ENCODE measurements around the gene RPS3. TPM values are rescaled to one million over a fixed set of nuclear protein-coding genes. Genes with fewer than 3 reads are reported as not detected.
"Not testable (repeated sequence)": the region's sequence is repeated elsewhere in the genome, so short reads cannot be mapped to it uniquely, and the experiment has no call there.

Gene RPS3
- 827 TPM for total RNA-seq
- long read RNA-seq, transcript RPS3-209 (7 exons, 1,306 nt) = minor isoform, 9 of 426 reads
- long read RNA-seq, transcript RPS3-217 (7 exons, 2,097 nt) = major isoform, 394 of 426 reads
- long read RNA-seq, partial matches to known transcripts = 23 of 426 reads
- long read RNA-seq, other reads (novel, unspliced or antisense) = 0 of 426 reads

DNA sequence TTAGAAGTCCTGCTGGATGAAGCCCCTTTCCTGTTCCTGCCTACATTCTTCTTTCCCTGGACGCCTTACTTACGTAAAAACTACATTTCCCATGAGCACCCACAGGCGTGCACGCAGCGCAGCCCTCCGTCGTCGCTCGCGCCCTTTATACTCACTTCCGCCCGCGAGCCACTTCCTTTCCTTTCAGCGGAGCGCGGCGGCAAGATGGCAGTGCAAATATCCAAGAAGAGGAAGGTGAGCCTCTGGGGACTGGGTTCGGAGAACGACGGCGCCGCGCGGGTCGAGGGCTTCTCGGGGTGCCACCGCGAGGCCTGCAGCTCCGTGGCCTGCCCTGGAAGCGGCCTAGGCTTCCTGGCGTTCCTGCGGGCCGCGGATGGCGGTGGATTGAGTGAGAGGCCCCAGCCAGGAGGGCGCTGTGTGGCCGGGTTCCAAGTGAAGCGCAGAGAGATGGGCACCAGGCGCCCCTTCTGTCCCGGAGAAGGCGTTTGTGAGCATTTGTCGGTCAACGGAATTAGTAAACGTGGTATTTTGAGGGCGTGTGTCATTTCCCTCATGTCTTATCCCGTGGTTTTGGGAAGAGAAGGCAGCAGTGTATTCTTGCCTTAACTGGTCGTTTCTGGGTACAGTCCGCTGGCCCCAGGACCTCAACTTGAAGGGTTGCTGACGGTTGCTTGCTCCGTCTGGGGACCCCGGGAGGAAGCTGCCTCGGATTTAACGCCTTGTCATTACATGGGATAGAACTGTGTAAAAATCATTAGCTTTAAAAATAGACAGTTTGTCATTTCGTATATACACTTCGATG, at the start of gene RPS3:
Gene RPS3, plus strand, starts transcription at position 175 of the 802 bp plus-strand sequence. Its CDS starts 30 bp downstream, at position 205.
- intact Hi-C loops (cut with DNase I) = no loop called here
- ATAC-seq (ENCODE audit: poor library complexity) (peak; percentile 98), DNase-seq (peak; percentile 96)

- ATAC-seq (ENCODE audit: poor library complexity) (no peak), DNase-seq (peak; percentile 66)
- intact Hi-C loops (cut with DNase I) = no loop called here
Measured at GRCh38 chr11:75349521-75350116, 49.7 kb upstream of the RPS3 start.

- ATAC-seq (ENCODE audit: poor library complexity) (no peak), DNase-seq (no peak)
- intact Hi-C loops (cut with DNase I) = no loop called here
Measured at GRCh38 chr11:75350122-75350742, 49.1 kb upstream of the RPS3 start.

DNA sequence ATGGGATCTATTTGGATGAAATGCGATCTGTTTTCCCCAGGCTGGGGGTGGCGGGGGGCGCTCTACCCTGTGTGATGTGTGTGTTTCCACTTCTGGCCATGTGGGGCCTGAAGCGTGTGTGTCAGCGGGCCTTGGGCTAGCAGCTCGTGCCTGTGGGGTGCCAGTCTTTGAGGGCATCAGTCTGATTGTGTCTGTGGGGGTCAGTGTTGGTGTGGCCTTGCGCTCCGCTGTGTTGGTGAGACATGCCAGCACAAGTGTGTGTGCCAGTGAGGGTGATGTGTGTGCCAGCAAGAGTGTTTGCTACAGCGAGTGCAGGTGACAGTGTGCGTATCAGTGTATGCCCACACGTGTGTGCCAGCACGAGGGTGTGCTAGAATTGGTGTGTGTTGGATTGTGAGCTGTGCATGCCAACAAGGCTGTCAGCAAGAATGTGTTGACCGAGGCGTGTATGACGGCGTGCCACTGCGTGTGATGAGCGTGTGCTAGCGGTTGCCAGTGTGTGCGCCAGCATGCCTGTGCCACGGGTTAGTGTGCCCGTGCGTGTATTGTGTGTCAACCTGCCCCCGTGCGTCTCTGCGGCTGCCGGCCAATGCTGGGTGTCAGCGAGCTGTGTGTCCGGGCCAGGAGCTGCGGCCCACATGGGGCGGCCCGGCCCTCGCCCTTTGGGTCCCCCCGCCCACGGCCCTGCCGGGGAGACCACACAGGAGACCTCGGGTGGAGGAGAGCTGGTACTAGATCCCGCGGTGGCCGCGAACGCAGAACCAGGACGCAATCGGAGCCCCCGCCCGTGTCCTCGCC, 48.4 kb upstream of the RPS3 start:
- intact Hi-C loops (cut with DNase I) = no loop called here
- peak; percentile 78 for DNase-seq
- ATAC-seq (ENCODE audit: poor library complexity) = peak; percentile 31

GRCh38 chr11:75351541-75351790, 47.9 kb upstream of the RPS3 start, which contains the start of gene ARRB1:
TSS of gene ARRB1 (minus strand) at chr11:75351661. CDS start at chr11:75351607, 54 bp downstream.
- ATAC-seq (ENCODE audit: poor library complexity) (peak; percentile 82), DNase-seq (no peak)
- intact Hi-C loops (cut with DNase I) = no loop called here

- ATAC-seq (ENCODE audit: poor library complexity) = peak; percentile 63
- DNase-seq = peak; percentile 84
- intact Hi-C loops (cut with DNase I) = no loop called here
Measured at GRCh38 chr11:75351791-75352587, 47.3 kb upstream of the RPS3 start.

DNA sequence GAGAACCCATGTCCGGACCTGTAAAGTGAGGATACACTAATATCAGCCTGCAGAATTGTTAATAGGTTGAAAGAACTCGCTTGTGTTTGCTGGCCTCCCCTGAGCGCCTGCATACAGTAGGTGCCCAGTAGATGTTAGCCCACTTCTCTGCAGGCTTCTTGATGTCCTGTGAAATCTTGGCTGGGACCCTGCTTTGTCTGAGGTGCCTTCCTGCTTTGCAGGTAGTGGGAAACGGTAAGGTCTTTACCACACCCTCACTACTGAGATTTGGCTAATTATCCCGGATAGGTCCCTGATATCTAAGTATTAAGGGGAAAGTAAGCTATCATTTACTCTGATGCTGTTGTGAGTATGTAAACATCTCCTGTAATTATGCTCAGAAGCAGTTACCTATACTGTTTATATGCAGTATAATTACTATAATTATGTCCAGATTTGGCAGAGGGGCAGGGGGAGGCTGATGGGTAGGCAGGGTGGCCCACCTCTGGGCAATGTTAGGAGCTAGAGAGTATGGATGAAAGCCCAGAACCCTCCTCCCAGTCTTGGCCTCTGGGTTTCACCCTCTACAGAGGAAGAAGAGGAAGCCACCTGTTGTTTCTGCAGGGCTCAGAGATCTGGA, 46.6 kb upstream of the RPS3 start:
- DNase-seq (no peak), ATAC-seq (ENCODE audit: poor library complexity) (no peak)
- intact Hi-C loops (cut with DNase I) = no loop called here

DNA sequence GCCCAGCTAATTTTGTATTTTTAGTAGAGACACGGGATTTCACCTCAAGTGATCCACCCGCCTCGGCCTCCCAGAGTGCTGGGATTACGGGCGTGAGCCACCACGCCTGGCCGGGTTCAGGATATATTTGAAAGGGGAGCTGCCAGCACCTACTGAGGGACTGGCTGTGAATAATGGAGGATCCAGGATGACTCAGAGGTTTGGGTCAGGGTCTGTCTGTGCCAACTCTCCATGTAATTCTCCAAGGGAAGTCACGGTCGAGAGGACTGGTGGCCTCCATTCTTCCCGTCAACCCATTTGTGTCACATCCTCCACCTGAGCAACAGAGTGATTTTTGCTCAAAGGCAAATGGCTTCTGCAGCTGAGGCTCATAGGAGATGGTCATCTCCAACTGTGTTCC, 44.3 kb upstream of the RPS3 start:
- DNase-seq (no peak), ATAC-seq (ENCODE audit: poor library complexity) (no peak)
- intact Hi-C loops (cut with DNase I) = no loop called here

- intact Hi-C loops (cut with DNase I) = no loop called here
Measured at GRCh38 chr11:75356613-75357012, 42.7 kb upstream of the RPS3 start.

DNA sequence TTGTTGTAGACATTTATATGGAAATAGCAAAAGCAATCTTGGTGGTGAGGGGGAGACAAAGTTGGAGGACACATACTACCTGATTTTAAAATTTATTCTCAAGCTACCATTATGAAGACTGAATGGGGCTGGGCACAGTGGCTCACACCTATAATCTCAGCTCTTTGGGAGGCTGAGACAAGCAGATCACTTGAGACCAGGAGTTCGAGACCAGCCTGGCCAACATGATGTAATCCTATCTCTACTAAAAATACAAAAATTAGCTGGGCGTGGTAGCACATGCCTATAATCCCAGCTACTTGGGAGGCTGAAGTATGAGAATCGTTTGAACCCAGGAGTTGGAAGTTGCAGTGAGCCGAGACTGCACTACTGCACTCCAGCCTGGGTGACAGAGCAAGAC, 37.0 kb upstream of the RPS3 start:
- DNase-seq; ATAC-seq (ENCODE audit: poor library complexity); intact Hi-C loops (cut with DNase I): not testable (repeated sequence)

More at GRCh38 chr11:75356613-75357012, 42.7 kb upstream of the RPS3 start:
- ATAC-seq (ENCODE audit: poor library complexity) (no peak), DNase-seq (no peak)

DNA sequence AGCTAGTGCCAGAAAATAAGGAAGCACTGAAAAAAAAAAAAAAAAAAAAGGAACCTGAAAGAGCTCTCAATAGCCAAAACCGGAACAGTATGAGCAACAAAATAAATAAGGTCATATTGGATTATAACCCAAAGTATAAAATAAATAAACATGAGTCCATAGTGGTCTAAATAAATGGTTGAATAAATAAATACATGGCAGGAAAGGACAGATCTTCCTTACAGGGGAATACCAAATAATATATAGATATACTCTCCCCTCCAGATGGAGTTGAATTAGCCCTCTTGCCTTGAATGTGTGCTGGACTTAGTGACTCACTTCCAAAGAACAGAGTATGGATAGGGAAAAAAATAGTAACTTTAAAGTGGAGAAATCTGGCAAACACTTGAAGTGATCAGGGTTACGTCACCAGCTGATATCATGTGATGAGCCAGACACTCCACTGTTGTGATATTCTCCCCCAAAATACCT, 33.6 kb upstream of the RPS3 start:
- DNase-seq = no peak
- no peak for ATAC-seq (ENCODE audit: poor library complexity)
- intact Hi-C loops (cut with DNase I) = no loop called here

DNA sequence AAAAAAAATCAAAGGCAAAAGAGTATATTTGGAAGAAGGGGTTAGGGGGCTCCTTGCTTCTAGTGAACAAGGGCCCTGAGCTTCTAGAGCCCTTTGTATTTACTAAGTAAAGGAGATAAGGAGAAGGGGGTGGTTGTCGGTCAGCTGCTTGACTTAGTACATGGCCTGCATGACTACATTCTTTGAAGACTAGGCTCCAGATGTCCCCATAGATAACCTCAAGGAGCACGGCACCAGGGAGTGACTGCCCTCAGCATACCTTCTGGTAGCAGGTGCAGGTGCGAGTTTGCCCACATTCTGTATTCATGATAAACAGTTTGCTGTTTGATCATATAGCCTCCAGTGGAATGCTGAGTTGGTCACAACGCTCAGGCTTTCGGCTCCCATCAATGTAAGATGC, 32.5 kb upstream of the RPS3 start:
- DNase-seq; intact Hi-C loops (cut with DNase I); ATAC-seq (ENCODE audit: poor library complexity): not testable (repeated sequence)

DNA sequence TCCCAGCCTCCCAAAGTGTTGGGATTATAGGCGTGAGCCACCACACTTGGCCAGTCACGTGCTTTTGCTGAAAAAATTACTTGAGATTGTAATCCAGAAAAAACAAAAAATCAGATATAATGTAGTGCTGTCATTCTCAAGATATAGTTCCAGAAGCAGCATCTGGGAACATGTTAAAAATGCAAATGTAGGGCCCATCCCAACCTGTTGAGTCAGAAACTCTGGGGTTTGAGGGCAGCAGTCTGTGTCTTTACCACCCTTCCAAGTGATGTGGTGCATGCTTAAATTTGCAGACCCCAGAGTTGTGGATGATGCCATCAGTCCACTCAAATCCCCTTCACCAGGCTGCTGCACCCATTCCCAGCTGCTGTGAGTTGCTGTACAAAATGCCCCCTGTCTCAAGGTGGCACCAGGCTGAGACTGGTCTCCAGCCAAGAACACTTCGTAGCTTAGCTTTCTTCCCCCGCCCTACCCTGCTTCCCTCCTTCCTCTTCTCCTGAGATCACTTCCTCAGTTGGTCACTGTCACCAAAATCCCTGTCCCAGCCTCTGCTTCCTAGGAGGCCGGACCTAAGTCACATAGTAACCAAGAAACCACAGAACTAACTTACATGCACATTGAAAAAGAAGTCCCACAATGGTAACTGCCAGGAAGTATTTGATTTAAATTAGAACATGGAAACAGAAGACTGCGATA, 29.6 kb upstream of the RPS3 start:
- ATAC-seq (ENCODE audit: poor library complexity) (peak; percentile 69), DNase-seq (peak; percentile 46)
- intact Hi-C loops (cut with DNase I) = no loop called here

DNA sequence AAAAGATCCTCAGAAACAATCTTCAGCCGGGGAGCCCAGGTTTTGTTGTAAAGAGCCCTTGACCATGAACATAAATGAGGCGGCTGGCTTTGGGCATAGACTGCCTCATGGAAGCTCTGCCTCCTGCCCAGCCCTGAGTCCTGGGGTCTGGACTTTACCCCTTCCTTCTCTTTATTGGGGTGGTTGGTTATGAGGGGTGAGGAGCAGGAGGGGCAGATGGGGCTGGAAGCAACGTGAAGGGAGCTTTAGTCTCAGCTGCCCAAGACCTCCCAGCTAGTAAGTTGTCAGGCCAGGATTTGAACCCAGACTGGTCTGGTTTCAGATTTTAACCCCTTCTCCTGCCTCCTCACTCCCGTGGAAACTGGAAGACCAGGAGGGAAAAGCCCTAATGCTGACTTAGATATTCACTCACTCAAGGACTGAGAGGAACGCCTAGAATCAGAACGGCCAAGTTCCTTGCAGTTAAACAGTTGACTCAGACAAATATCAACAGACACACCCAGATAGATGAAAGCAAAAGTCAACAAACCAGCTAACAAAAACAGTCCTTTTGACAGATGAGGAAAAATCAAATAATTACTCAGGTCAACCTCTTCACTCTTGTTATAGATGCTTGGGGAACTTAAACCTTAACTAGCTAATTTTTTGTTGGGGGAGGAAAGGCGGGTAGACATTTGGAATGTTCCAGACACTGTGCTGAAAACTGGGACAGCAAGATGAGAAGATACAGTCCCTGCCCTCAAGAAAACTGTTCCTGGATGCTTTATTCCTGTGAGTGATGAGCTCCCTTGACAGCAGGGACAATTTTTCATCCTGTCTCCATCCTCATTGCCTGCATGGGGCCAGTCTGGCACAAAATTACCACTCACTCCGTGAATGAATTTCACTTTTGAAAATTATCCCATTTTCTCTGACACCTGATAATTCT, 27.1 kb upstream of the RPS3 start:
- peak; percentile 68 for ATAC-seq (ENCODE audit: poor library complexity)
- intact Hi-C loops (cut with DNase I) = no loop called here
- DNase-seq = no peak

DNA sequence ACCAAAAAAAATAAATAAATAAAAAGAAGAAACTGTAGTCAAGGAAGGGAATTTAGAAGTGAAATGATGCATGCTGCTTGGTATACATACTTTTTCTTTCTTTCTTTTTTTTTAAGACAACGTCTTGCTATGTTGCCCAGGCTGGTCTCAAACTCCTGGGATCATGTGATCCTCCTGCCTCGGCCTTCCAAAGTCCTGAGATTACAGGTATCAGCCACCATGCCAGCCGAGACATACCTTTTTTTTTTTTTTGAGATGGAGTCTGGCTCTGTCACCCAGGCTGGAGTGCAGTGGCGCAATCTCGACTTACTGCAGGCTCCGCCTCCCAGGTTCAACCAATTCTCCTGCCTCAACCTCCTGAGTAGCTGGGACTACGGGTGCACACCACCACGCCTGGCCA, 26.1 kb upstream of the RPS3 start:
- intact Hi-C loops (cut with DNase I) = no loop called here
- DNase-seq (no peak), ATAC-seq (ENCODE audit: poor library complexity) (no peak)

- DNase-seq (no peak), ATAC-seq (ENCODE audit: poor library complexity) (no peak)
- intact Hi-C loops (cut with DNase I) = no loop called here
Measured at GRCh38 chr11:75374646-75375045, 24.7 kb upstream of the RPS3 start.

All from Right ventricle myocardium superior (tissue), 1 donor.